ENCODE measurements around the gene POLR2B. TPM values are rescaled to one million over a fixed set of nuclear protein-coding genes. Genes with fewer than 3 reads are reported as not detected.
"Not testable (repeated sequence)": the region's sequence is repeated elsewhere in the genome, so short reads cannot be mapped to it uniquely, and the experiment has no call there.

Gene POLR2B
- total RNA-seq, 2 donors from 2014 or later = 106 to 112 TPM

DNA sequence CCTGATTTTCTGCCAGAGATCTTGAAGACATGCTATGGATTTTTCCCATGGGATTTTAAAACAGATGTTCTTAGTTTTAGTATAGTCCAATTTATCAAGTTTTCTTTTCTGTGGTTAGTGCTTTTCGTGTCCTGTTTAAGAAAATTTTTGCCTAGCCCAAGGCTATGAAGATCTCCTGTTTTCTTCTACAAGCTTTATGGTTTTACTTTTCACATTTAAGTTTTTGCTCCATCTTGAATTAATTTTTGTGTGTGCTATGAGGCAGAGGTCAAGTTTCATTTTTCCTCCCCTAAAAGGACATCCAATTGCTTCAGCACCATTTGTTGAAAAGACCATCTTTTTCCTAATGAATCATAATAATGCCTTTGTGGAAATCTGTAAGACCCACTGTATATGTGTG, 65.6 kb downstream of the POLR2B start:
- Histone ChIP-seq H3K9ac (ENCODE audit: extremely low read depth, low read length, poor library complexity, severe bottlenecking) (no peak overlapping the region), H3K4me3 (ENCODE audit: low read length) (no peak overlapping the region), H3K4me1 (ENCODE audit: control insufficient read depth, insufficient read depth, low read length) (no peaks in the 10 kb centered on the region), H3K27ac (ENCODE audit: low read depth, low read length) (no peak overlapping the region), H3K27me3 (ENCODE audit: control insufficient read depth, insufficient read depth, low read length, poor library complexity, severe bottlenecking) (no peaks in the 10 kb centered on the region), H3K9me3 (ENCODE audit: control insufficient read depth, low read length) (no peaks in the 10 kb centered on the region), H3K36me3 (ENCODE audit: control insufficient read depth, insufficient read depth, low read length) (no peaks in the 10 kb centered on the region)
- TF ChIP-seq, protein P1, sequence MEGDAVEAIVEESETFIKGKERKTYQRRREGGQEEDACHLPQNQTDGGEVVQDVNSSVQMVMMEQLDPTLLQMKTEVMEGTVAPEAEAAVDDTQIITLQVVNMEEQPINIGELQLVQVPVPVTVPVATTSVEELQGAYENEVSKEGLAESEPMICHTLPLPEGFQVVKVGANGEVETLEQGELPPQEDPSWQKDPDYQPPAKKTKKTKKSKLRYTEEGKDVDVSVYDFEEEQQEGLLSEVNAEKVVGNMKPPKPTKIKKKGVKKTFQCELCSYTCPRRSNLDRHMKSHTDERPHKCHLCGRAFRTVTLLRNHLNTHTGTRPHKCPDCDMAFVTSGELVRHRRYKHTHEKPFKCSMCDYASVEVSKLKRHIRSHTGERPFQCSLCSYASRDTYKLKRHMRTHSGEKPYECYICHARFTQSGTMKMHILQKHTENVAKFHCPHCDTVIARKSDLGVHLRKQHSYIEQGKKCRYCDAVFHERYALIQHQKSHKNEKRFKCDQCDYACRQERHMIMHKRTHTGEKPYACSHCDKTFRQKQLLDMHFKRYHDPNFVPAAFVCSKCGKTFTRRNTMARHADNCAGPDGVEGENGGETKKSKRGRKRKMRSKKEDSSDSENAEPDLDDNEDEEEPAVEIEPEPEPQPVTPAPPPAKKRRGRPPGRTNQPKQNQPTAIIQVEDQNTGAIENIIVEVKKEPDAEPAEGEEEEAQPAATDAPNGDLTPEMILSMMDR (conservative IDR thresholded peaks at IDR 0.05) = no peak
- H3K36me3 Mint-ChIP-seq (ENCODE audit: low read depth) = no peaks in the 10 kb centered on the region
- peaks cover 4% of the 10 kb centered on the region for H3K9me3 Mint-ChIP-seq
- no peak for DNase-seq
- H3K4me3 Mint-ChIP-seq = no peak overlapping the region
- WGBS, 2 experiments (ENCODE audit: insufficient coverage in 1 of 2, insufficient read length in 1 of 2) = 93 to 100% methylated on average over 1 of the region's 1 CpG
- no peak overlapping the region for H3K27ac Mint-ChIP-seq
- H3K27me3 Mint-ChIP-seq (ENCODE audit: insufficient read depth) = peaks cover under 1% of the 10 kb centered on the region
- H3K4me1 Mint-ChIP-seq = no peaks in the 10 kb centered on the region

DNA sequence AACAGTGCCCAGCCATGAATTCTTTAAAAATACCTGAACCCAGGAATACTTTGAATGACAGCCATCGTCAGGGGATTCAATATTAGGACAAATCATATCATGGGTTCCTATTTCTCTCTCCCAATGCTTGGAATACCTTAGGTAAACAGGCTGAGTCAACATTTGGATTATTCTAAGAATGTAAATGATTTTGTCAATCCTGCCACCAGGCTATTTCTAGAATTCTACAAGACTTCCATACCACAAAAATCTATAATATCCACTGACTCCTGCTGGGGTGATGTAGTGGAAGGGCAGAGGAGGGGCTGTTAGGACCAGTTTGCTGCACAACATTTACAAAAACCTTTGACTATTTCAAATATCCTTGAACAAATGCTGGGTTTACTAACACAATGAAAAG, 66.3 kb downstream of the POLR2B start:
- Histone ChIP-seq H3K4me3 (ENCODE audit: low read length) (no peak overlapping the region), H3K36me3 (ENCODE audit: control insufficient read depth, insufficient read depth, low read length) (no peaks in the 10 kb centered on the region), H3K27me3 (ENCODE audit: control insufficient read depth, insufficient read depth, low read length, poor library complexity, severe bottlenecking) (no peaks in the 10 kb centered on the region), H3K9ac (ENCODE audit: extremely low read depth, low read length, poor library complexity, severe bottlenecking) (no peak overlapping the region), H3K27ac (ENCODE audit: low read depth, low read length) (no peak overlapping the region), H3K4me1 (ENCODE audit: control insufficient read depth, insufficient read depth, low read length) (no peaks in the 10 kb centered on the region), H3K9me3 (ENCODE audit: control insufficient read depth, low read length) (no peaks in the 10 kb centered on the region)
- H3K9me3 Mint-ChIP-seq = peaks cover 4% of the 10 kb centered on the region
- DNase-seq = no peak
- TF ChIP-seq, protein P1 (conservative IDR thresholded peaks at IDR 0.05) = no peak
- H3K27ac Mint-ChIP-seq = no peak overlapping the region
- no peaks in the 10 kb centered on the region for H3K36me3 Mint-ChIP-seq (ENCODE audit: low read depth)
- H3K4me3 Mint-ChIP-seq = no peak overlapping the region
- WGBS, 2 experiments (ENCODE audit: insufficient coverage in 1 of 2, insufficient read length in 1 of 2) = 96% methylated on average over 1 of the region's 1 CpG; no CpG with 5 or more reads in 1 of the 2 experiments
- no peaks in the 10 kb centered on the region for H3K4me1 Mint-ChIP-seq
- H3K27me3 Mint-ChIP-seq (ENCODE audit: insufficient read depth) = no peaks in the 10 kb centered on the region

DNA sequence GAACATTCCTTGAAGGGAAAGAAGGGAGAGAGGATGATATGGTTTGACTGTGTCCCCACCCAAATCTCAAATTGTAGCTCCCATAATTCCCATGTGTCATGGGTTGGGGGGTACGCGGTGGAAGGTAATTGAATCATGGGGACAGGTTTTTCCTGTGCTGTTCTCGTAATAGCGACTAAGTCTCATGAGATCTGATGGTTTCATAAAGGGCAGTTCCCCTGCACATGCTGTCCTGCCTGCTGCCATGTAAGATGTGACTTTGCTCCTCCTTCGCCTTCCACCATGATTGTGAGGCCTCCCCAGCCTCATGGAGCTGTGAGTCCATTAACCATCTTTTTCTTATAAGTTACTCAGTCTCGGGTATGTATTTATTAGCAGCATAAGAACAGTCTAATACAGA, 68.3 kb downstream of the POLR2B start:
- H3K27ac ChIP-seq (ENCODE audit: low read depth, low read length); H3K9me3 ChIP-seq (ENCODE audit: control insufficient read depth, low read length); H3K4me1 Mint-ChIP-seq; H3K27me3 ChIP-seq (ENCODE audit: control insufficient read depth, insufficient read depth, low read length, poor library complexity, severe bottlenecking); H3K9ac ChIP-seq (ENCODE audit: extremely low read depth, low read length, poor library complexity, severe bottlenecking); H3K36me3 Mint-ChIP-seq (ENCODE audit: low read depth); H3K36me3 ChIP-seq (ENCODE audit: control insufficient read depth, insufficient read depth, low read length); H3K27me3 Mint-ChIP-seq (ENCODE audit: insufficient read depth); H3K4me3 ChIP-seq (ENCODE audit: low read length); H3K9me3 Mint-ChIP-seq; H3K4me1 ChIP-seq (ENCODE audit: control insufficient read depth, insufficient read depth, low read length); H3K27ac Mint-ChIP-seq; DNase-seq; H3K4me3 Mint-ChIP-seq: not testable (repeated sequence)
- WGBS, 2 experiments (ENCODE audit: insufficient coverage in 1 of 2, insufficient read length in 1 of 2) = 89 to 100% methylated on average over 5 to 6 of the region's 6 CpGs
